Hepatocyte (in vitro differentiated cells): Measurements from ENCODE around the gene ABCA1. TPM values are rescaled to one million over a fixed set of nuclear protein-coding genes. Genes with fewer than 3 reads are reported as not detected.

Experiments
- DNase-seq: peaks from one replicate; pipeline ENCODE4 v3.0.0-alpha.2; 2016; ENCODE audit warnings: low spot score
- H2AFZ ChIP-seq: fragments of 200-600 bp; sonication (generic); 2 replicates; pipeline ENCODE4 v1.6.0; 2016; ENCODE audit warnings: antibody characterized with exemption, mild to moderate bottlenecking
- H3K27ac ChIP-seq: fragments of 200-600 bp; sonication (generic); 2 replicates; pipeline ENCODE4 v1.5.1; 2016; ENCODE audit warnings: mild to moderate bottlenecking
- H3K27me3 ChIP-seq: fragments of 200-600 bp; sonication (generic); 2 replicates; pipeline ENCODE4 v1.6.1; 2016
- H3K36me3 ChIP-seq: fragments of 200-600 bp; sonication (generic); replicated peaks from 2 replicates; pipeline ENCODE4 v1.5.1; 2016; ENCODE audit warnings: low read depth; ENCODE audit not compliant: insufficient read depth
- H3K4me1 ChIP-seq: fragments of 200-600 bp; sonication (generic); 2 replicates; pipeline ENCODE4 v1.5.1; 2016; ENCODE audit warnings: mild to moderate bottlenecking, moderate library complexity; ENCODE audit not compliant: insufficient read depth
- H3K4me2 ChIP-seq: fragments of 200-600 bp; sonication (generic); 2 replicates; pipeline ENCODE4 v1.6.0; 2016
- H3K4me3 ChIP-seq: fragments of 200-600 bp; sonication (generic); 2 replicates; pipeline ENCODE4 v1.5.1; 2016; ENCODE audit warnings: mild to moderate bottlenecking
- H3K79me2 ChIP-seq: fragments of 200-600 bp; sonication (generic); 2 replicates; pipeline ENCODE4 v1.6.0; 2017; ENCODE audit warnings: mild to moderate bottlenecking
- H3K9me2 ChIP-seq: fragments of 200-600 bp; sonication (generic); replicated peaks from 2 replicates; pipeline ENCODE4 v1.6.0; 2017; ENCODE audit warnings: mild to moderate bottlenecking; ENCODE audit not compliant: insufficient read depth
- H3K9me3 ChIP-seq: fragments of 200-600 bp; sonication (generic); 2 replicates; pipeline ENCODE4 v1.5.1; 2016; ENCODE audit warnings: low read depth, mild to moderate bottlenecking
- H4K20me1 ChIP-seq: fragments of 200-600 bp; sonication (generic); 2 replicates; pipeline ENCODE4 v1.6.0; 2016; ENCODE audit warnings: mild to moderate bottlenecking; ENCODE audit not compliant: insufficient read depth, poor library complexity, severe bottlenecking
- CTCF ChIP-seq: fragments of 200-600 bp; sonication (generic); IDR thresholded peaks from 2 replicates; pipeline ENCODE4 v1.5.1; 2016; ENCODE audit warnings: antibody characterized with exemption, mild to moderate bottlenecking; ENCODE audit not compliant: poor library complexity
- EZH2 ChIP-seq: fragments of 200-600 bp; sonication (generic); IDR thresholded peaks from 2 replicates; pipeline ENCODE4 v1.6.1; 2016; ENCODE audit warnings: antibody characterized with exemption, mild to moderate bottlenecking, borderline replicate concordance
- EZH2phosphoT487 ChIP-seq: fragments of 200-600 bp; sonication (generic); IDR thresholded peaks from one replicate; pipeline ENCODE4 v1.6.1; 2018; ENCODE audit warnings: antibody characterized with exemption, mild to moderate bottlenecking, low read depth, moderate library complexity; ENCODE audit not compliant: unreplicated experiment, severe bottlenecking
- WGBS: methylation state at CpG from one replicate; pipeline ENCODE4 v1.1.6; 2016; ENCODE audit warnings: low lambda C conversion rate; ENCODE audit errors: missing lambda C conversion rate; 5-methylcytosine and 5-hydroxymethylcytosine counted together
- polyA plus RNA-seq: library from polyadenylated mRNA; unstranded; fragments of >200 nt; fragmentation: Nextera tagmentation; extraction: Ambion mirVana; gene quantifications from 2 replicates; pipeline ENCODE4 v1.2.1, GENCODE V29; 2016
- total RNA-seq: library from RNA; depleted of rRNA; stranded (reverse); fragments of >200 nt; gene quantifications from 2 replicates; pipeline ENCODE4 v1.2.3, GENCODE V29; 2014

Gene ABCA1
- total and polyA plus RNA-seq, 2 experiments from 2014 or later: 14.5 to 87.4 TPM

GRCh38 chr9:104871961-104872527 lies 55.9 kb downstream of the ABCA1 start:
- H3K4me3 ChIP-seq: no peak overlapping the region
- H4K20me1 ChIP-seq: peaks cover 16% of the 10 kb centered on the region
- H3K27me3 ChIP-seq: no peaks in the 10 kb centered on the region
- H3K79me2 ChIP-seq: peaks cover 54% of the 10 kb centered on the region
- peaks cover 38% of the 10 kb centered on the region for H3K4me1 ChIP-seq
- H3K36me3 ChIP-seq: no peaks in the 10 kb centered on the region
- 80% methylated on average over 5 of the region's 5 CpGs for WGBS
- no peaks in the 10 kb centered on the region for H3K9me3 ChIP-seq
- no peak for DNase-seq
- no peak overlapping the region for H3K4me2 ChIP-seq
- TF ChIP-seq EZH2 (no peak), EZH2phosphoT487 (no peak), CTCF (no peak)
- H3K9me2 ChIP-seq: no peaks in the 10 kb centered on the region
- no peak overlapping the region for H3K27ac ChIP-seq
- H2AFZ ChIP-seq: no peak overlapping the region

- Histone ChIP-seq H3K4me2 (peak overlapping the region; percentile 23), H4K20me1 (peaks cover 16% of the 10 kb centered on the region), H3K4me1 (peaks cover 45% of the 10 kb centered on the region), H3K27ac (peak overlapping the region; percentile 72), H3K4me3 (no peak overlapping the region), H3K9me3 (no peaks in the 10 kb centered on the region), H2AFZ (no peak overlapping the region), H3K36me3 (no peaks in the 10 kb centered on the region), H3K79me2 (peaks cover 56% of the 10 kb centered on the region), H3K27me3 (no peaks in the 10 kb centered on the region), H3K9me2 (no peaks in the 10 kb centered on the region)
- no peak for DNase-seq
- 35% methylated on average over 1 of the region's 1 CpG for WGBS
- TF ChIP-seq EZH2: no peak
- no peak for TF ChIP-seq EZH2phosphoT487
- no peak for TF ChIP-seq CTCF
Measured at GRCh38 chr9:104869811-104870210, 58.1 kb downstream of the ABCA1 start.

GRCh38 chr9:104868687-104869404 lies 59.1 kb downstream of the ABCA1 start:
- Histone ChIP-seq H3K4me1 (peaks cover 50% of the 10 kb centered on the region), H3K4me2 (peak overlapping the region; percentile 47), H3K9me2 (no peaks in the 10 kb centered on the region), H3K36me3 (no peaks in the 10 kb centered on the region), H3K79me2 (peaks cover 50% of the 10 kb centered on the region), H3K27ac (peak overlapping the region; percentile 75), H3K9me3 (no peaks in the 10 kb centered on the region), H3K4me3 (no peak overlapping the region), H2AFZ (no peak overlapping the region), H4K20me1 (peaks cover 13% of the 10 kb centered on the region), H3K27me3 (no peaks in the 10 kb centered on the region)
- TF ChIP-seq EZH2: no peak
- TF ChIP-seq CTCF: no peak
- TF ChIP-seq EZH2phosphoT487: no peak
- peak; percentile 84 for DNase-seq
- WGBS: 45% methylated on average over 9 of the region's 12 CpGs
